Gastrocnemius medialis (tissue), 4 donors: ENCODE results near the gene PPP1R11.

Source experiments
- CTCF ChIP-seq, 5 experiments: fragments of 450-650 bp in 3 of 5; fragments of 200-600 bp in 2 of 5; sonication (generic) in 2 of 5; IDR thresholded peaks in 4 of 5; conservative IDR thresholded peaks in 1 of 5; 1 replicate in 4 of 5; 2 replicates in 1 of 5; pipeline ENCODE4 v1.5.1; 2016 to 2019; ENCODE audit warnings: antibody characterized with exemption in 5 of 5, mild to moderate bottlenecking in 3 of 5, moderate library complexity in 3 of 5
- POLR2A ChIP-seq, 2 donors: fragments of 450-650 bp; IDR thresholded peaks; one replicate each; pipeline ENCODE4 v1.6.1; 2017; ENCODE audit warnings: antibody characterized with exemption in 2 of 2, mild to moderate bottlenecking in 2 of 2, moderate library complexity in 2 of 2

- no peak for TF ChIP-seq POLR2A (IDR thresholded peaks at IDR 0.05)
- TF ChIP-seq CTCF (IDR thresholded peaks at IDR 0.05 in 4 of 5, conservative IDR thresholded peaks at IDR 0.05 in 1 of 5), result no peak
Observed at GRCh38 chr6:30092852-30093543, 26.0 kb downstream of the PPP1R11 start.
